IMR-90 (cell line): ENCODE results near the gene SHC2. TPM values are rescaled to one million over a fixed set of nuclear protein-coding genes. Genes with fewer than 3 reads are reported as not detected.

Experiments
- ATAC-seq: fragments of 200-7000 bp; cut with Tn5 transposase; 2 replicates; pipeline ENCODE4 v1.9.1; 2020; ENCODE audit warnings: low read depth, mild to moderate bottlenecking, moderate library complexity
- BruUV-seq: library from RNA; stranded (reverse); fragments of 400-500 nt; replicated peaks from 2 replicates; lab custom pipeline; 2021; lab: Mats Ljungman, UMichigan
- CTCF ChIA-PET: fragments of 300-600 bp; formaldehyde crosslinking; extraction: SDS; loops from one replicate; lab custom pipeline; 2021; ENCODE audit warnings: antibody characterized with exemption; lab: Yijun Ruan, JAX
- POLR2A ChIA-PET: fragments of 300-600 bp; sonication (Branson Sonifier 250); formaldehyde crosslinking; loops from one replicate; lab custom pipeline; 2022; ENCODE audit warnings: antibody characterized with exemption; ENCODE audit not compliant: unreplicated experiment; lab: Charles Lee
- DNase-seq: peaks from one replicate; pipeline ENCODE4 v3.0.0; 2013
- H2AFZ ChIP-seq: replicated peaks from 2 replicates; pipeline ENCODE3; 2013; ENCODE audit warnings: low read length, mild to moderate bottlenecking; ENCODE audit not compliant: poor library complexity
- H2AK5ac ChIP-seq: 2 replicates; pipeline ENCODE4 v1.6.1; 2013; ENCODE audit warnings: low read depth, low read length, inconsistent platforms
- H2AK9ac ChIP-seq: replicated peaks from 2 replicates; pipeline ENCODE3; 2013; ENCODE audit warnings: mild to moderate bottlenecking, low read depth, low read length, moderate library complexity; ENCODE audit not compliant: poor library complexity
- H2BK120ac ChIP-seq: 2 replicates; pipeline ENCODE4 v1.6.1; 2013; ENCODE audit warnings: low read depth, low read length, inconsistent platforms
- H2BK15ac ChIP-seq: 3 replicates; pipeline ENCODE4 v1.6.1; 2013; ENCODE audit warnings: low read depth, low read length, inconsistent platforms
- H2BK20ac ChIP-seq: 2 replicates; pipeline ENCODE4 v1.6.1; 2013; ENCODE audit warnings: low read depth, mild to moderate bottlenecking, inconsistent platforms, low read length, moderate library complexity
- H2BK5ac ChIP-seq: 2 replicates; pipeline ENCODE4 v1.6.1; 2013; ENCODE audit warnings: mild to moderate bottlenecking, low read depth, low read length, inconsistent platforms; ENCODE audit not compliant: poor library complexity, severe bottlenecking
- H3K14ac ChIP-seq: replicated peaks from 2 replicates; pipeline ENCODE4 v1.6.1; 2013; ENCODE audit warnings: low read depth, low read length, inconsistent platforms
- H3K18ac ChIP-seq: 2 replicates; pipeline ENCODE4 v1.6.1; 2013; ENCODE audit warnings: low read depth, low read length, control low read depth
- H3K23ac ChIP-seq: 2 replicates; pipeline ENCODE4 v1.6.1; 2013; ENCODE audit warnings: low read depth, low read length, inconsistent platforms
- H3K27ac ChIP-seq: 2 replicates; pipeline ENCODE4 v1.5.1; 2013; ENCODE audit warnings: mild to moderate bottlenecking, control low read depth, low read length; ENCODE audit not compliant: insufficient read depth
- H3K27me3 ChIP-seq: 2 replicates; pipeline ENCODE4 v1.6.1; 2013; ENCODE audit warnings: low read length; ENCODE audit not compliant: control insufficient read depth, insufficient read depth
- H3K36me3 ChIP-seq: 2 replicates; pipeline ENCODE4 v1.6.1; 2013; ENCODE audit warnings: low read length, mixed read lengths; ENCODE audit not compliant: control insufficient read depth, insufficient read depth
- H3K4ac ChIP-seq: 2 replicates; pipeline ENCODE4 v1.6.1; 2013; ENCODE audit warnings: low read depth, low read length, inconsistent platforms
- H3K4me1 ChIP-seq: 2 replicates; pipeline ENCODE4 v1.6.1; 2013; ENCODE audit warnings: low read length, mixed read lengths; ENCODE audit not compliant: control insufficient read depth, insufficient read depth
- H3K4me2 ChIP-seq: 2 replicates; pipeline ENCODE4 v1.6.1; 2013; ENCODE audit warnings: low read depth, mild to moderate bottlenecking, control low read depth, low read length, moderate library complexity
- H3K4me3 ChIP-seq: 2 replicates; pipeline ENCODE4 v1.5.1; 2013; ENCODE audit warnings: low read depth, mild to moderate bottlenecking, control low read depth, low read length, moderate library complexity; ENCODE audit not compliant: insufficient read depth
- H3K56ac ChIP-seq: 2 replicates; pipeline ENCODE4 v1.6.1; 2013; ENCODE audit warnings: low read length, inconsistent platforms; ENCODE audit not compliant: insufficient read depth; ENCODE audit errors: extremely low read depth
- H3K79me1 ChIP-seq, 2 experiments: 2 replicates each; pipeline ENCODE4 v1.6.1; 2013; ENCODE audit warnings: low read length in 2 of 2, inconsistent platforms in 1 of 2, low read depth in 1 of 2
- H3K9ac ChIP-seq: 2 replicates; pipeline ENCODE4 v1.6.1; 2013; ENCODE audit warnings: low read depth, low read length, control low read depth
- H3K9me1 ChIP-seq: 2 replicates; pipeline ENCODE4 v1.6.1; 2013; ENCODE audit warnings: low read length, inconsistent platforms; ENCODE audit not compliant: insufficient read depth
- H3K9me3 ChIP-seq: 2 replicates; pipeline ENCODE4 v1.6.1; 2013; ENCODE audit warnings: low read length; ENCODE audit not compliant: control insufficient read depth, insufficient read depth
- H4K20me1 ChIP-seq: 2 replicates; pipeline ENCODE4 v1.6.1; 2013; ENCODE audit warnings: low read length, inconsistent platforms; ENCODE audit not compliant: insufficient read depth
- H4K5ac ChIP-seq: 2 replicates; pipeline ENCODE4 v1.6.1; 2013; ENCODE audit warnings: mild to moderate bottlenecking, low read depth, low read length, control low read depth
- H4K8ac ChIP-seq, 2 experiments: 2 replicates each; pipeline ENCODE4 v1.6.1; 2013; ENCODE audit warnings: low read depth in 2 of 2, low read length in 2 of 2, control low read depth in 1 of 2, inconsistent platforms in 1 of 2
- H4K91ac ChIP-seq: 2 replicates; pipeline ENCODE4 v1.6.1; 2013; ENCODE audit warnings: low read depth, low read length, inconsistent platforms; ENCODE audit not compliant: insufficient read depth
- BHLHE40 ChIP-seq: fragments of 150-350 bp; IDR thresholded peaks from 2 replicates; pipeline ENCODE4 v1.6.1; 2016; ENCODE audit warnings: mild to moderate bottlenecking, low read depth, low read length
- CEBPB ChIP-seq: IDR thresholded peaks from 2 replicates; pipeline ENCODE4 v1.6.1; 2012; ENCODE audit warnings: low read depth, low read length, improper control_type of control experiment
- CHD1 ChIP-seq: IDR thresholded peaks from 2 replicates; pipeline ENCODE4 v1.6.1; 2012; ENCODE audit warnings: low read depth, low read length, improper control_type of control experiment
- CTCF ChIP-seq: conservative IDR thresholded peaks from 2 replicates; pipeline ENCODE4 v1.5.1; 2012; ENCODE audit warnings: mild to moderate bottlenecking, low read depth, low read length, improper control_type of control experiment
- ELK1 ChIP-seq: fragments of 150-350 bp; IDR thresholded peaks from 2 replicates; pipeline ENCODE4 v1.6.1; 2016; ENCODE audit warnings: low read depth, mild to moderate bottlenecking, low read length, moderate library complexity, borderline replicate concordance
- FOS ChIP-seq: fragments of 150-350 bp; IDR thresholded peaks from 2 replicates; pipeline ENCODE4 v1.6.1; 2016; ENCODE audit warnings: low read depth, low read length
- MAFK ChIP-seq: IDR thresholded peaks from 2 replicates; pipeline ENCODE4 v1.6.1; 2012; ENCODE audit warnings: low read depth, low read length, improper control_type of control experiment
- MAZ ChIP-seq: IDR thresholded peaks from 2 replicates; pipeline ENCODE4 v1.6.1; 2012; ENCODE audit warnings: low read depth, mild to moderate bottlenecking, low read length, improper control_type of control experiment, moderate library complexity, borderline replicate concordance
- MXI1 ChIP-seq: IDR thresholded peaks from 2 replicates; pipeline ENCODE4 v1.6.1; 2012; ENCODE audit warnings: low read depth, mild to moderate bottlenecking, low read length, moderate library complexity, borderline replicate concordance
- NFE2L2 ChIP-seq: fragments of 150-350 bp; IDR thresholded peaks from 2 replicates; pipeline ENCODE4 v1.6.1; 2016; ENCODE audit warnings: low read depth, mild to moderate bottlenecking, low read length
- POLR2A ChIP-seq: IDR thresholded peaks from 2 replicates; pipeline ENCODE4 v1.6.1; 2012; ENCODE audit warnings: mild to moderate bottlenecking, low read depth, low read length
- RAD21 ChIP-seq: IDR thresholded peaks from 2 replicates; pipeline ENCODE4 v1.6.1; 2012; ENCODE audit warnings: low read length, improper control_type of control experiment
- RFX5 ChIP-seq: IDR thresholded peaks from 2 replicates; pipeline ENCODE4 v1.8.0; 2012; ENCODE audit warnings: low read depth, mild to moderate bottlenecking, low read length, moderate library complexity
- SMC3 ChIP-seq: fragments of 150-350 bp; IDR thresholded peaks from 2 replicates; pipeline ENCODE4 v1.6.1; 2016; ENCODE audit warnings: low read depth, mild to moderate bottlenecking, antibody characterized with exemption, low read length, moderate library complexity
- USF2 ChIP-seq: fragments of 150-350 bp; IDR thresholded peaks from 2 replicates; pipeline ENCODE4 v1.6.1; 2017; ENCODE audit warnings: mild to moderate bottlenecking, antibody characterized with exemption, low read length, low read depth
- WGBS, 2 experiments: methylation state at CpG; one replicate each; pipeline versions ENCODE4 v1.1.5 to v1.1.7; 2013; ENCODE audit warnings: missing lambda C conversion rate in 2 of 2; ENCODE audit not compliant: insufficient read length in 1 of 2; ENCODE audit errors: extremely low coverage in 2 of 2; 5-methylcytosine and 5-hydroxymethylcytosine counted together
- dilution Hi-C: fragments of 300-500 bp; cut with HindIII; formaldehyde crosslinking; loops from one replicate; pipeline ENCODE4 v1.14.3; 2018; ENCODE audit warnings: low sequenced_read_pairs; ENCODE audit not compliant: unreplicated experiment
- in situ Hi-C: fragments of 300-500 bp; cut with MboI; formaldehyde crosslinking; loops from 3 replicates; pipeline ENCODE4 v1.14.3; 2019; ENCODE audit warnings: low sequenced_read_pairs, inconsistent platforms, mixed read lengths
- intact Hi-C: fragments of 100-400 bp; cut with micrococcal nuclease; formaldehyde crosslinking; loops from 2 replicates; pipeline ENCODE4 v1.10.0; 2022
- polyA plus RNA-seq, 3 experiments: library from polyadenylated mRNA; depleted of rRNA; stranded (reverse); fragments of >200 nt; gene quantifications; 2 replicates each; pipeline ENCODE4 v1.2.3, GENCODE V29; 2012; ENCODE audit warnings: low replicate concordance in 1 of 3
- total RNA-seq: library from RNA; depleted of rRNA; stranded (reverse); fragments of >200 nt; gene quantifications from 2 replicates; pipeline ENCODE4 v1.2.3, GENCODE V29; 2012

Gene SHC2
- total and polyA plus RNA-seq, 2 of the 4 experiments (the other 2 are of a cell fraction), result 0.68 TPM; not detected in 1

- H3K4me1 ChIP-seq, result peaks cover 2% of the 10 kb centered on the region; the same call in 1 of the 2 replicates
- no peaks in the 10 kb centered on the region for H3K79me1 ChIP-seq
- no peak overlapping the region for H3K14ac ChIP-seq
- dilution Hi-C loops (no loop called here), intact Hi-C loops (no loop called here), in situ Hi-C loops (no loop called here)
- BruUV-seq, result no TSS peak
- H4K8ac ChIP-seq, result no peak overlapping the region
- H2AK5ac ChIP-seq, result no peak overlapping the region
- H2AK9ac ChIP-seq, result no peak overlapping the region
- H3K27ac ChIP-seq, result no peak overlapping the region
- ChIA-PET POLR2A (no interaction called here), CTCF (no interaction called here)
- ATAC-seq (no peak), DNase-seq (no peak)
- H3K9me3 ChIP-seq, result peaks cover under 1% of the 10 kb centered on the region; the same call in 1 of the 2 replicates
- H3K9me1 ChIP-seq, result no peaks in the 10 kb centered on the region
- no peak overlapping the region for H2BK15ac ChIP-seq
- H3K36me3 ChIP-seq, result no peaks in the 10 kb centered on the region
- no peaks in the 10 kb centered on the region for H4K20me1 ChIP-seq
- H3K4me2 ChIP-seq, result no peak overlapping the region
- H2BK20ac ChIP-seq, result no peak overlapping the region
- H3K56ac ChIP-seq, result no peak overlapping the region
- H4K91ac ChIP-seq, result no peak overlapping the region
- H3K18ac ChIP-seq, result no peak overlapping the region
- no peak overlapping the region for H2BK5ac ChIP-seq
- TF ChIP-seq MXI1 (no peak), CEBPB (no peak), BHLHE40 (no peak), CHD1 (no peak), RAD21 (no peak), ELK1 (no peak), USF2 (no peak), MAZ (no peak), SMC3 (no peak), NFE2L2 (no peak), FOS (no peak), MAFK (no peak), POLR2A (no peak), RFX5 (no peak), CTCF (no peak)
- H3K4ac ChIP-seq, result no peak overlapping the region
- peaks cover 16% of the 10 kb centered on the region for H3K27me3 ChIP-seq
- H3K9ac ChIP-seq, result no peak overlapping the region
- H2AFZ ChIP-seq, result no peak overlapping the region
- 100% methylated on average over 1 of the region's 21 CpGs; no CpG with 5 or more reads in 1 of the 2 experiments for WGBS, 2 experiments
- no peak overlapping the region for H3K4me3 ChIP-seq
- H2BK120ac ChIP-seq, result no peak overlapping the region
- no peak overlapping the region for H3K23ac ChIP-seq
- H4K5ac ChIP-seq, result no peak overlapping the region
These were observed 73.1 kb downstream of the SHC2 start for GRCh38 chr19:387777-388176.
